CD4-positive, alpha-beta T cell (primary cell): Measurements from ENCODE around the gene ARHGEF17. TPM values are rescaled to one million over a fixed set of nuclear protein-coding genes. Genes with fewer than 3 reads are reported as not detected.

Experiments
- ATAC-seq: fragments of 200-7000 bp; cut with Tn5 transposase; one replicate; pipeline ENCODE4 v1.10.0; 2022; ENCODE audit warnings: mild to moderate bottlenecking; ENCODE audit not compliant: poor library complexity
- CTCF ChIA-PET: fragments of 350-600 bp; sonication (Branson Sonifier 250); formaldehyde crosslinking; loops from one replicate; lab custom pipeline; 2021; ENCODE audit warnings: antibody characterized with exemption, inconsistent platforms; lab: Charles Lee
- POLR2A ChIA-PET: fragments of 350-600 bp; sonication (Branson Sonifier 250); formaldehyde crosslinking; loops from one replicate; lab custom pipeline; 2021; ENCODE audit warnings: antibody characterized with exemption, inconsistent platforms; lab: Charles Lee
- DNase-seq, 14 experiments: peaks; one replicate each; pipeline ENCODE4 v3.0.0-alpha.2; 2013 to 2020; ENCODE audit warnings: mixed read lengths in 2 of 14
- H3K27ac ChIP-seq, 2 donors: one replicate each; pipeline versions ENCODE4 v1.5.1 to v1.7.0; 2013; ENCODE audit warnings: low read length in 2 of 2, low read depth in 1 of 2, mild to moderate bottlenecking in 1 of 2
- H3K27me3 ChIP-seq, 2 experiments: 1 replicate in 1 of 2; 2 replicates in 1 of 2; pipeline versions ENCODE4 v1.6.1 to v1.7.0; 2013; ENCODE audit warnings: low read length in 2 of 2, control low read depth in 1 of 2, mild to moderate bottlenecking in 1 of 2, moderate library complexity in 1 of 2; ENCODE audit not compliant: insufficient read depth in 2 of 2, control insufficient read depth in 1 of 2
- H3K36me3 ChIP-seq: one replicate; pipeline ENCODE4 v1.6.1; 2013; ENCODE audit warnings: low read length, control low read depth; ENCODE audit not compliant: insufficient read depth
- H3K4me1 ChIP-seq: one replicate; pipeline ENCODE4 v1.6.1; 2013; ENCODE audit warnings: low read length, control low read depth; ENCODE audit not compliant: insufficient read depth
- H3K4me3 ChIP-seq: one replicate; pipeline ENCODE4 v1.5.1; 2013; ENCODE audit warnings: mild to moderate bottlenecking, low read length, moderate library complexity
- H3K9me3 ChIP-seq, 2 experiments: 1 replicate in 1 of 2; 2 replicates in 1 of 2; pipeline versions ENCODE4 v1.6.1 to v1.7.0; 2013; ENCODE audit warnings: low read length in 2 of 2, mild to moderate bottlenecking in 2 of 2, control low read depth in 1 of 2, moderate library complexity in 1 of 2; ENCODE audit not compliant: control insufficient read depth in 1 of 2, insufficient read depth in 1 of 2
- H3K27ac Mint-ChIP-seq: one replicate; pipeline ENCODE4 v1.8.0; 2020; ENCODE audit warnings: mixed read lengths
- H3K27me3 Mint-ChIP-seq: one replicate; pipeline ENCODE4 v1.8.0; 2021; ENCODE audit warnings: mixed read lengths
- H3K36me3 Mint-ChIP-seq: one replicate; pipeline ENCODE4 v1.8.0; 2021; ENCODE audit warnings: low read depth, mixed read lengths
- H3K4me1 Mint-ChIP-seq: one replicate; pipeline ENCODE4 v1.8.0; 2021; ENCODE audit warnings: low read depth, mixed read lengths
- H3K4me3 Mint-ChIP-seq: one replicate; pipeline ENCODE4 v1.8.0; 2020; ENCODE audit warnings: mild to moderate bottlenecking, mixed read lengths
- H3K9me3 Mint-ChIP-seq: one replicate; pipeline ENCODE4 v1.8.0; 2020; ENCODE audit warnings: mixed read lengths
- CTCF ChIP-seq: fragments of 200-600 bp; IDR thresholded peaks from one replicate; pipeline ENCODE4 v1.8.0; 2022; ENCODE audit warnings: antibody characterized with exemption, mild to moderate bottlenecking
- intact Hi-C, 2 experiments: fragments of 100-400 bp; cut with DNase I in 1 of 2; cut with micrococcal nuclease in 1 of 2; formaldehyde crosslinking; loops; one replicate each; pipeline versions ENCODE4 v1.15.1 to v1.9.0; 2023 to 2025; cut with DNase I, micrococcal nuclease
- total RNA-seq, 174 experiments: library from RNA in 2 of 174; stranded (reverse) in 2 of 174; gene quantifications; one replicate each; pipeline ENCODE4 v1.2.3 and lab custom pipeline; 2021 to 2026

Gene ARHGEF17
- total RNA-seq, 2 experiments from 2014 or later: not detected

- H3K4me1 Mint-ChIP-seq: peaks cover 15% of the 10 kb centered on the region
- intact Hi-C loops: loop anchor here (1.0 to 10.0 kb wide), 4 partner anchors 16 to 88 kb away; partner anchors contain the start of genes ARHGEF17 (in 2 of the 2) and RELT (in 1 of the 2)
- no peak for TF ChIP-seq CTCF
- no peaks in the 10 kb centered on the region for H3K27me3 Mint-ChIP-seq
- H3K4me3 Mint-ChIP-seq: no peak overlapping the region
- Histone ChIP-seq H3K4me3 (no peak overlapping the region), H3K27me3 (no peaks in the 10 kb centered on the region), H3K27ac (no peak overlapping the region), H3K36me3 (peaks cover 49% of the 10 kb centered on the region), H3K4me1 (peaks cover 21% of the 10 kb centered on the region), H3K9me3 (no peaks in the 10 kb centered on the region)
- H3K27ac Mint-ChIP-seq: no peak overlapping the region
- peaks cover 35% of the 10 kb centered on the region for H3K36me3 Mint-ChIP-seq
- H3K9me3 Mint-ChIP-seq: no peaks in the 10 kb centered on the region
- DNase-seq: no peak
- no peak for ATAC-seq
- CTCF ChIA-PET: interaction anchor here (1.3 to 1.9 kb wide), 2 partner anchors 25 to 42 kb away, joined by 3 to 67 read pairs; no protein-coding TSS in a partner anchor
- POLR2A ChIA-PET: interaction anchor here (0.9 to 1.5 kb wide), 5 partner anchors 8 to 41 kb away, joined by 3 to 8 read pairs (median 4); no protein-coding TSS in a partner anchor
These were observed 84.3 kb downstream of the ARHGEF17 start for GRCh38 chr11:73392108-73393010.

DNA sequence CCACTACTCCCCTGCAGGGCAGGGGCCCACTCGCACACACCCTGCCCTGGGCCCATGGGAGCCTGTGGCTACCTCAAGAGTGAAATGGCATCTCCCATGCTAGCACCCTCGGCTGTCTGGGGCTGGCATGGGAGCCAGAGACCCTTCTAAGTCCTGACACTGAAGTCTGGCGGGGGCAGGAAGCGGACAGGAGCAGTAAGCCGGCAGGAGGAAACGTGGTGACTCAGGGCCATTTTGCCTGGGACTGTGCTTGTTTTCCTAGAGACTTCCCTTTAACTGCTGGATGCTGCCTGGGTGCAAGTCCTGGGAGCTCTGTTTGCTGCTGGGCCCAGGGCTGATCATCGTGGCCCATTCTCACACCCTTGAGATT is 84.9 kb downstream of the ARHGEF17 start:
- Mint-ChIP-seq H3K4me3 (peak overlapping the region; percentile 30), H3K9me3 (no peaks in the 10 kb centered on the region), H3K27ac (peak overlapping the region; percentile 73), H3K27me3 (no peaks in the 10 kb centered on the region), H3K36me3 (peaks cover 42% of the 10 kb centered on the region), H3K4me1 (peaks cover 8% of the 10 kb centered on the region)
- ChIA-PET CTCF (interaction anchor here (1.0 to 1.9 kb wide), 5 partner anchors 14 to 42 kb away, joined by 3 to 67 read pairs (median 4); no protein-coding TSS in a partner anchor), POLR2A (interaction anchor here (0.9 to 1.5 kb wide), 5 partner anchors 8 to 42 kb away, joined by 3 to 8 read pairs (median 4); no protein-coding TSS in a partner anchor)
- Histone ChIP-seq H3K4me1 (peaks cover 14% of the 10 kb centered on the region), H3K9me3 (no peaks in the 10 kb centered on the region), H3K36me3 (peaks cover 49% of the 10 kb centered on the region), H3K27me3 (no peaks in the 10 kb centered on the region), H3K4me3 (no peak overlapping the region), H3K27ac (no peak overlapping the region)
- intact Hi-C loops: loop anchor here (1.0 to 10.0 kb wide), 4 partner anchors 16 to 88 kb away; partner anchors contain the start of genes ARHGEF17 (in 2 of the 2) and RELT (in 1 of the 2)
- ATAC-seq: peak; percentile 4
- TF ChIP-seq CTCF: no peak
- no peak for DNase-seq
